HepG2 (cell line): Measurements from ENCODE around the gene HACL1. TPM values are rescaled to one million over a fixed set of nuclear protein-coding genes. Genes with fewer than 3 reads are reported as not detected.

Source experiments
- ATAC-seq: fragments of 200-7000 bp; cut with Tn5 transposase; 3 replicates; pipeline ENCODE4 v1.9.1; 2020; ENCODE audit warnings: mild to moderate bottlenecking, moderate library complexity
- BruUV-seq: library from RNA; stranded (reverse); fragments of 400-500 nt; replicated peaks from 2 replicates; lab custom pipeline; 2021; lab: Mats Ljungman, UMichigan
- CTCF ChIA-PET: fragments of 300-600 bp; formaldehyde crosslinking; extraction: SDS; loops from one replicate; lab custom pipeline; 2021; ENCODE audit warnings: low total read pairs, inconsistent platforms, low intra/inter-chr PET ratio; lab: Yijun Ruan, JAX
- POLR2A ChIA-PET: fragments of 350-600 bp; sonication (Branson Sonifier 250); formaldehyde crosslinking; loops from one replicate; lab custom pipeline; 2020; ENCODE audit warnings: antibody characterized with exemption, inconsistent platforms; lab: Yijun Ruan, JAX
- DNase-seq: peaks from one replicate; pipeline ENCODE4 v3.0.0-alpha.2; 2015; ENCODE audit warnings: low spot score
- FAIRE-seq: peaks from 3 replicates; lab custom pipeline; 2011; peaks lifted over from hg19 to GRCh38; lab: Jason Lieb, UNC
- H2AFZ ChIP-seq: one replicate; pipeline ENCODE4 v1.6.1; 2011; ENCODE audit warnings: low read length, inconsistent platforms
- H3K27ac ChIP-seq: fragments of 300-600 bp; 3 replicates; pipeline ENCODE4 v1.8.0; 2011; ENCODE audit warnings: mixed run types, mild to moderate bottlenecking, mixed read lengths, low read length, inconsistent platforms; ENCODE audit not compliant: insufficient read depth; ENCODE audit errors: extremely low read length
- H3K27me3 ChIP-seq, 2 experiments: fragments of 200-600 bp in 1 of 2; 2 replicates in 1 of 2; 3 replicates in 1 of 2; pipeline versions ENCODE4 v1.6.0 to v1.8.0; 2011; ENCODE audit warnings: low read length in 2 of 2, mild to moderate bottlenecking in 2 of 2, moderate library complexity in 2 of 2, inconsistent platforms in 1 of 2; ENCODE audit not compliant: insufficient read depth in 2 of 2, control insufficient read depth in 1 of 2
- H3K36me3 ChIP-seq, 2 experiments: fragments of 200-600 bp in 1 of 2; replicated peaks in 1 of 2; 2 replicates in 1 of 2; 3 replicates in 1 of 2; pipeline versions ENCODE4 v1.5.1 to v1.8.0; 2011; ENCODE audit warnings: low read length in 2 of 2, inconsistent platforms in 1 of 2; ENCODE audit not compliant: insufficient read depth in 2 of 2, control insufficient read depth in 1 of 2
- H3K4me1 ChIP-seq: 2 replicates; pipeline ENCODE4 v1.5.1; 2012; ENCODE audit warnings: low read length, inconsistent platforms; ENCODE audit not compliant: insufficient read depth
- H3K4me2 ChIP-seq: 2 replicates; pipeline ENCODE4 v1.6.0; 2011; ENCODE audit warnings: low read depth, low read length, inconsistent platforms
- H3K4me3 ChIP-seq, 3 experiments: fragments of 200-600 bp in 1 of 3; sonication (generic), shearing (Covaris generic) in 1 of 3; replicated peaks in 1 of 3; 2 replicates each; pipeline ENCODE4 v1.5.1; 2011 to 2016; ENCODE audit warnings: low read length in 3 of 3, inconsistent platforms in 2 of 3, low read depth in 2 of 3, mild to moderate bottlenecking in 2 of 3, control low read depth in 1 of 3, mixed read lengths in 1 of 3; ENCODE audit not compliant: insufficient read depth in 1 of 3
- H3K79me2 ChIP-seq: one replicate; pipeline ENCODE4 v1.6.1; 2011; ENCODE audit warnings: low read length, inconsistent platforms; ENCODE audit not compliant: insufficient read depth
- H3K9ac ChIP-seq: 2 replicates; pipeline ENCODE4 v1.6.0; 2011; ENCODE audit warnings: mild to moderate bottlenecking, low read depth, low read length, inconsistent platforms; ENCODE audit not compliant: insufficient read depth
- H3K9me3 ChIP-seq: 2 replicates; pipeline ENCODE4 v1.5.1; 2012; ENCODE audit warnings: mild to moderate bottlenecking, low read length
- H4K20me1 ChIP-seq: 2 replicates; pipeline ENCODE4 v1.6.0; 2011; ENCODE audit warnings: inconsistent platforms, mild to moderate bottlenecking, low read length, moderate library complexity; ENCODE audit not compliant: insufficient read depth
- DBP ChIP-seq: sonication (generic); formaldehyde crosslinking; IDR thresholded peaks from 2 replicates; pipeline ENCODE4 v1.4.0; 2020; ENCODE audit warnings: missing genetic modification reagents; ENCODE audit errors: not compliant biosample characterization
- FOXA3 ChIP-seq: IDR thresholded peaks from 2 replicates; pipeline ENCODE4 v1.6.1; 2016; ENCODE audit warnings: missing genetic modification reagents, missing compliant biosample characterization
- JUNB ChIP-seq: sonication (generic); formaldehyde crosslinking; IDR thresholded peaks from 2 replicates; pipeline ENCODE4 v1.8.0; 2022; ENCODE audit warnings: missing genetic modification reagents, mild to moderate bottlenecking, borderline replicate concordance
- MTA3 ChIP-seq: sonication (generic); formaldehyde crosslinking; IDR thresholded peaks from 2 replicates; pipeline ENCODE4 v1.4.0; 2020; ENCODE audit warnings: missing genetic modification reagents
- NFE2L1 ChIP-seq: sonication (generic); formaldehyde crosslinking; IDR thresholded peaks from 2 replicates; pipeline ENCODE4 v1.4.0; 2020; ENCODE audit warnings: missing genetic modification reagents, mild to moderate bottlenecking, borderline replicate concordance
- SOX13 ChIP-seq, 3 experiments: fragments of 450-650 bp in 1 of 3; sonication (generic) in 1 of 3; formaldehyde crosslinking in 1 of 3; IDR thresholded peaks in 2 of 3; conservative IDR thresholded peaks in 1 of 3; 2 replicates each; pipeline versions ENCODE4 v1.5.0 to v1.6.1; 2016 to 2020; ENCODE audit warnings: antibody characterized with exemption in 1 of 3, mild to moderate bottlenecking in 1 of 3, missing compliant biosample characterization in 1 of 3, missing genetic modification reagents in 1 of 3, moderate library complexity in 1 of 3
- SSRP1 ChIP-seq: IDR thresholded peaks from 2 replicates; pipeline ENCODE4 v1.6.1; 2016; ENCODE audit warnings: control low read depth
- TFDP2 ChIP-seq: sonication (generic); formaldehyde crosslinking; IDR thresholded peaks from 2 replicates; pipeline ENCODE4 v1.4.0; 2020; ENCODE audit warnings: missing genetic modification reagents
- TIGD3 ChIP-seq: sonication (generic); formaldehyde crosslinking; IDR thresholded peaks from 2 replicates; pipeline ENCODE4 v1.5.1; 2020; ENCODE audit warnings: mild to moderate bottlenecking, missing genetic modification reagents, borderline replicate concordance
- WIZ ChIP-seq: sonication (generic); formaldehyde crosslinking; IDR thresholded peaks from 2 replicates; pipeline ENCODE4 v1.5.1; 2020; ENCODE audit warnings: mild to moderate bottlenecking, missing genetic modification reagents
- ZNF17 ChIP-seq: sonication (generic); formaldehyde crosslinking; IDR thresholded peaks from 2 replicates; pipeline ENCODE4 v1.5.0; 2020; ENCODE audit warnings: mild to moderate bottlenecking, missing genetic modification reagents
- ZNF468 ChIP-seq: sonication (generic); formaldehyde crosslinking; IDR thresholded peaks from 2 replicates; pipeline ENCODE4 v1.8.0; 2022; ENCODE audit warnings: mild to moderate bottlenecking, moderate library complexity, missing genetic modification reagents
- WGBS: methylation state at CpG from one replicate; pipeline ENCODE4 v1.1.6; 2017; ENCODE audit warnings: low lambda C conversion rate; 5-methylcytosine and 5-hydroxymethylcytosine counted together
- in situ Hi-C: cut with HindIII; loops from 2 replicates; pipeline ENCODE4 v1.10.0; 2017; ENCODE audit warnings: low pct_unique_long_range_greater_than_20kb; ENCODE audit not compliant: extremely low pct_ligation_motif_present
- intact Hi-C: fragments of 100-400 bp; cut with micrococcal nuclease; formaldehyde crosslinking; loops from one replicate; pipeline ENCODE4 v1.10.0; 2022; ENCODE audit not compliant: unreplicated experiment
- polyA plus RNA-seq, 8 experiments: library from polyadenylated mRNA; depleted of rRNA in 3 of 8; stranded (reverse) in 7 of 8; unstranded in 1 of 8; fragments of >200 nt; fragmentation: Illumina TruSeq in 4 of 8; extraction: Trizol in 4 of 8; gene quantifications; 2 replicates each; pipeline versions ENCODE4 v1.2.1 to v1.2.3, GENCODE V29; 2011 to 2016; ENCODE audit warnings: low read depth in 4 of 8, missing spikeins in 1 of 8, mixed read lengths in 1 of 8; ENCODE audit not compliant: insufficient read depth in 1 of 8
- total RNA-seq, 5 experiments: library from RNA; depleted of rRNA; stranded (reverse); fragments of >200 nt; fragmentation: Illumina TruSeq; extraction: Trizol; gene quantifications; 2 replicates each; pipeline ENCODE4 v1.2.3, GENCODE V29; 2016; ENCODE audit warnings: low read depth in 1 of 5

HACL1 gene
- total and polyA plus RNA-seq, 2 of the 13 experiments (the other 11 are each of a cell fraction or from before 2014, with no cell fraction given) = 22.1 to 25.7 TPM

GRCh38 chr3:15520804-15521572 lies 80.4 kb downstream of the HACL1 start (continued):
- TF ChIP-seq JUNB = no peak

- no peak overlapping the region for H3K27ac ChIP-seq
- FAIRE-seq = no peak
- ChIA-PET CTCF (no interaction called here), POLR2A (no interaction called here)
- H3K4me1 ChIP-seq = no peaks in the 10 kb centered on the region
- in situ Hi-C loops (no loop called here), intact Hi-C loops (no loop called here)
- DNase-seq = no peak
- ATAC-seq = no peak
- H2AFZ ChIP-seq = no peak overlapping the region
- TF ChIP-seq DBP (CRISPR knock-in tag) = no peak
- no peak for TF ChIP-seq ZNF17 (CRISPR knock-in tag)
- no peak for TF ChIP-seq TIGD3 (CRISPR knock-in tag)
- TF ChIP-seq NFE2L1 = no peak
- TF ChIP-seq FOXA3 = no peak
- no peak for TF ChIP-seq TFDP2 (CRISPR knock-in tag)
- TF ChIP-seq SSRP1 (CRISPR knock-in tag) = no peak
- TF ChIP-seq ZNF468 (CRISPR knock-in tag) = no peak
- no peak for TF ChIP-seq WIZ (CRISPR knock-in tag)
- no peak for TF ChIP-seq SOX13 (IDR thresholded peaks at IDR 0.05)
- no peak for TF ChIP-seq SOX13 (CRISPR knock-in tag; conservative IDR thresholded peaks at IDR 0.05 in 1 of 2, IDR thresholded peaks at IDR 0.05 in 1 of 2)
- no peak for TF ChIP-seq MTA3 (CRISPR knock-in tag)
- peaks cover 2% of the 10 kb centered on the region in 2 experiments; a peak in 3 of 5 replicates for H3K27me3 ChIP-seq
- no peaks in the 10 kb centered on the region for H4K20me1 ChIP-seq
- H3K9ac ChIP-seq = no peak overlapping the region
- no peak overlapping the region for H3K4me3 ChIP-seq
- H3K36me3 ChIP-seq = no peaks in the 10 kb centered on the region
- BruUV-seq = no TSS peak
- H3K79me2 ChIP-seq = no peaks in the 10 kb centered on the region
- no peak overlapping the region for H3K4me2 ChIP-seq
- H3K9me3 ChIP-seq = no peaks in the 10 kb centered on the region
- 24% methylated on average over 3 of the region's 3 CpGs for WGBS
These were observed 81.2 kb downstream of the HACL1 start for GRCh38 chr3:15520185-15520584.
